C4-2B (cell line): Measurements from ENCODE around the gene SPECC1.

Source experiments
- H3K27ac ChIP-seq: fragments of 450-650 bp; 2 replicates; pipeline ENCODE4 v1.5.1; 2017
- CTCF ChIP-seq: fragments of 450-650 bp; conservative IDR thresholded peaks from 2 replicates; pipeline ENCODE4 v1.5.1; 2017; ENCODE audit warnings: mild to moderate bottlenecking
- ZFX ChIP-seq: fragments of 450-650 bp; IDR thresholded peaks from 2 replicates; pipeline ENCODE4 v1.6.1; 2017

Gene SPECC1

GRCh38 chr17:20276421-20276820, 267.3 kb downstream of the SPECC1 start:
- H3K27ac ChIP-seq = no peak overlapping the region
- TF ChIP-seq ZFX = no peak
- no peak for TF ChIP-seq CTCF

GRCh38 chr17:20278805-20279204, 269.6 kb downstream of the SPECC1 start:
- no peak overlapping the region for H3K27ac ChIP-seq
- TF ChIP-seq CTCF = no peak
- TF ChIP-seq ZFX = no peak

- no peak for TF ChIP-seq CTCF
- no peak for TF ChIP-seq ZFX
These were observed 270.5 kb downstream of the SPECC1 start for GRCh38 chr17:20279631-20280030.

GRCh38 chr17:20280051-20280450, 270.9 kb downstream of the SPECC1 start:
- no peak overlapping the region for H3K27ac ChIP-seq
- TF ChIP-seq CTCF = no peak
- TF ChIP-seq ZFX = no peak

More at GRCh38 chr17:20279631-20280030, 270.5 kb downstream of the SPECC1 start:
- H3K27ac ChIP-seq = no peak overlapping the region

- TF ChIP-seq CTCF = no peak
- TF ChIP-seq ZFX = no peak
- H3K27ac ChIP-seq = no peak overlapping the region
These were observed 271.7 kb downstream of the SPECC1 start for GRCh38 chr17:20280851-20281250.

GRCh38 chr17:20281860-20282259, 272.7 kb downstream of the SPECC1 start:
- H3K27ac ChIP-seq = no peak overlapping the region
- no peak for TF ChIP-seq ZFX

- TF ChIP-seq ZFX (no peak), CTCF (no peak)
- no peak overlapping the region for H3K27ac ChIP-seq
These were observed 273.6 kb downstream of the SPECC1 start for GRCh38 chr17:20282526-20283308.

- no peak for TF ChIP-seq ZFX
- no peak for TF ChIP-seq CTCF
- no peak overlapping the region for H3K27ac ChIP-seq
These were observed 274.9 kb downstream of the SPECC1 start for GRCh38 chr17:20284022-20284421.
